ENCODE results near the gene TMEM174. TPM values are rescaled to one million over a fixed set of nuclear protein-coding genes. Genes with fewer than 3 reads are reported as not detected.
"Not testable (repeated sequence)": the region's sequence is repeated elsewhere in the genome, so short reads cannot be mapped to it uniquely, and the experiment has no call there.

TMEM174 gene
- total RNA-seq, 1 donor from 2014 or later, result not detected

GRCh38 chr5:73218552-73219171 lies 45.7 kb downstream of the TMEM174 start:
- intact Hi-C loops (cut with DNase I), result loop anchor here (10.0 kb wide), 1 partner anchor 76 kb away; no protein-coding TSS in a partner anchor

GRCh38 chr5:73219336-73219735 lies 46.3 kb downstream of the TMEM174 start:
- not testable (repeated sequence) for H3K9me3 ChIP-seq; DNase-seq (ENCODE audit: extremely low spot score in 2 of 2); H3K4me3 ChIP-seq; H3K27ac ChIP-seq; H3K36me3 ChIP-seq; H3K27me3 ChIP-seq
- intact Hi-C loops (cut with DNase I), result loop anchor here (10.0 kb wide), 1 partner anchor 75 kb away; no protein-coding TSS in a partner anchor
- H3K4me1 ChIP-seq, result peaks cover 12% of the 10 kb centered on the region

More at GRCh38 chr5:73218552-73219171, 45.7 kb downstream of the TMEM174 start:
- no peak overlapping the region for H3K4me3 ChIP-seq
- H3K36me3 ChIP-seq, result no peaks in the 10 kb centered on the region
- DNase-seq (ENCODE audit: extremely low spot score in 2 of 2), result no peak
- no peak for TF ChIP-seq CTCF (IDR thresholded peaks at IDR 0.05)
- TF ChIP-seq POLR2A (IDR thresholded peaks at IDR 0.05), result no peak
- TF ChIP-seq POLR2AphosphoS5 (IDR thresholded peaks at IDR 0.05; ENCODE audit: insufficient read depth in 1 of 2, low read depth in 1 of 2), result no peak
- peaks cover 4% of the 10 kb centered on the region for H3K27me3 ChIP-seq
- H3K4me1 ChIP-seq, result peaks cover 12% of the 10 kb centered on the region
- H3K27ac ChIP-seq, result no peak overlapping the region
- no peaks in the 10 kb centered on the region for H3K9me3 ChIP-seq

- Histone ChIP-seq H3K27ac (no peak overlapping the region), H3K4me1 (peaks cover 6% of the 10 kb centered on the region), H3K9me3 (no peaks in the 10 kb centered on the region), H3K27me3 (peaks cover 4% of the 10 kb centered on the region), H3K4me3 (no peak overlapping the region), H3K36me3 (no peaks in the 10 kb centered on the region)
- TF ChIP-seq POLR2AphosphoS5 (IDR thresholded peaks at IDR 0.05; ENCODE audit: insufficient read depth in 1 of 2, low read depth in 1 of 2) (no peak), CTCF (IDR thresholded peaks at IDR 0.05) (no peak), POLR2A (IDR thresholded peaks at IDR 0.05) (no peak)
- DNase-seq (ENCODE audit: extremely low spot score in 2 of 2), result no peak
- intact Hi-C loops (cut with DNase I), result no loop called here
Observed at GRCh38 chr5:73221161-73221560, 48.2 kb downstream of the TMEM174 start.

- Histone ChIP-seq H3K27ac (no peak overlapping the region), H3K36me3 (no peaks in the 10 kb centered on the region), H3K4me1 (peaks cover under 1% of the 10 kb centered on the region), H3K4me3 (no peak overlapping the region), H3K27me3 (peaks cover 4% of the 10 kb centered on the region), H3K9me3 (no peaks in the 10 kb centered on the region)
- DNase-seq (ENCODE audit: extremely low spot score in 2 of 2), result no peak
- intact Hi-C loops (cut with DNase I), result no loop called here
- TF ChIP-seq POLR2A (IDR thresholded peaks at IDR 0.05), result no peak
- TF ChIP-seq CTCF (IDR thresholded peaks at IDR 0.05), result no peak
- no peak for TF ChIP-seq POLR2AphosphoS5 (IDR thresholded peaks at IDR 0.05; ENCODE audit: insufficient read depth in 1 of 2, low read depth in 1 of 2)
Observed at GRCh38 chr5:73221726-73222125, 48.7 kb downstream of the TMEM174 start.

- H3K4me3 ChIP-seq, result no peak overlapping the region
- H3K36me3 ChIP-seq, result no peaks in the 10 kb centered on the region
- H3K9me3 ChIP-seq, result no peaks in the 10 kb centered on the region
- no peak for TF ChIP-seq CTCF (IDR thresholded peaks at IDR 0.05)
- no peaks in the 10 kb centered on the region for H3K4me1 ChIP-seq
- intact Hi-C loops (cut with DNase I), result no loop called here
- H3K27me3 ChIP-seq, result peaks cover 1% of the 10 kb centered on the region
- no peak overlapping the region for H3K27ac ChIP-seq
- no peak for DNase-seq (ENCODE audit: extremely low spot score in 2 of 2)
Observed at GRCh38 chr5:73222173-73222572, 49.2 kb downstream of the TMEM174 start.

Other genes with a start within 250 kb of the TMEM174 start
- 32.9 TPM for gene FCHO2, start 217.2 kb upstream of the TMEM174 start, total RNA-seq
- gene TMEM171, start 52.6 kb upstream of the TMEM174 start, total RNA-seq, result not detected

All from vagina (tissue), 2 donors.